ENCODE data around the gene OR56A4. TPM values are rescaled to one million over a fixed set of nuclear protein-coding genes. Genes with fewer than 3 reads are reported as not detected.
A peak's percentile ranks its signal among the peaks of the same experiment; 100 is the strongest.

Gene OR56A4, protein sequence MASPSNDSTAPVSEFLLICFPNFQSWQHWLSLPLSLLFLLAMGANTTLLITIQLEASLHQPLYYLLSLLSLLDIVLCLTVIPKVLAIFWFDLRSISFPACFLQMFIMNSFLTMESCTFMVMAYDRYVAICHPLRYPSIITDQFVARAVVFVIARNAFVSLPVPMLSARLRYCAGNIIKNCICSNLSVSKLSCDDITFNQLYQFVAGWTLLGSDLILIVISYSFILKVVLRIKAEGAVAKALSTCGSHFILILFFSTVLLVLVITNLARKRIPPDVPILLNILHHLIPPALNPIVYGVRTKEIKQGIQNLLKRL
- not detected for polyA plus RNA-seq
- long read RNA-seq, donor 1, result 0 reads
- long read RNA-seq, donor 2, result 0 reads
- long read RNA-seq, donor 3, result 0 reads
- long read RNA-seq, donor 4, result 0 reads
- long read RNA-seq, donor 5, result 0 reads
- long read RNA-seq, donor 6, result 0 reads
- long read RNA-seq, donor 7, result 0 reads
- long read RNA-seq, donor 8, result 0 reads
- long read RNA-seq, donor 9, result 0 reads
- long read RNA-seq, donor 10, result 0 reads
- long read RNA-seq, donor 11, result 0 reads

DNA sequence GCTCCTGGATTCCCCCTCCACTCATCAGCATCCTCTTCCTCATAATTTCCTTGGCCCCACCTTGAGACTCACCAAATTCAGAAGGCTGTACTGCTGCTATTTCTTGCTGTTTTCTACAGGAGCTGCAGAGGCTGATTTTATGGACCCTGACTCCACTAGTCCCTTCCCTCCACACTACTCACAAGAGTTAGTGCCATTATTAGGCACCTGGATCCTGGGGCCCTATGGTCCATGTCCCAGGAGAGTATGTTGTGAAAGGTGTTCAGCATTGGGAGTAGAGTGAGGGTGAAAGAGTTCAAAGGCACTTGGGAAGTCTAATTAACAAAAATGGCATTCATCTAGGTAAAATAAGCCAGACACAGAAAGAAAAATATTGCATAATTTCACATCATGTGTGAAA is at the start of gene OR56A4:
Gene OR56A4 (minus strand): TSS at position 101 of the 400 bp plus-strand sequence. CDS start 3,954 bp downstream, outside the sequence.
- DNase-seq, result no peak
- Histone ChIP-seq H3K27me3 (ENCODE audit: control insufficient read depth, insufficient read depth, low read length) (no peaks in the 10 kb centered on the region), H3K27ac (ENCODE audit: low read length) (no peak within 1 kb of the TSS), H3K36me3 (ENCODE audit: control insufficient read depth, insufficient read depth, low read length) (no peaks in the 10 kb centered on the region), H3K4me1 (ENCODE audit: control insufficient read depth, insufficient read depth, low read length) (no peaks in the 10 kb centered on the region), H3K4me3 (ENCODE audit: low read length) (no peak within 1 kb of the TSS), H3K9me3 (ENCODE audit: control insufficient read depth, low read depth, low read length) (no peaks in the 10 kb centered on the region)

GRCh38 chr11:6055569-6055968 is 48.8 kb upstream of the OR56A4 start:
- H3K27ac ChIP-seq (ENCODE audit: low read length), result no peak overlapping the region
- H3K27me3 ChIP-seq (ENCODE audit: control insufficient read depth, insufficient read depth, low read length), result peaks cover 2% of the 10 kb centered on the region
- DNase-seq, result no peak
- H3K4me1 ChIP-seq (ENCODE audit: control insufficient read depth, insufficient read depth, low read length), result no peaks in the 10 kb centered on the region
- H3K9me3 ChIP-seq (ENCODE audit: control insufficient read depth, low read depth, low read length), result no peaks in the 10 kb centered on the region
- no peaks in the 10 kb centered on the region for H3K36me3 ChIP-seq (ENCODE audit: control insufficient read depth, insufficient read depth, low read length)
- H3K4me3 ChIP-seq (ENCODE audit: low read length), result no peak overlapping the region

DNA sequence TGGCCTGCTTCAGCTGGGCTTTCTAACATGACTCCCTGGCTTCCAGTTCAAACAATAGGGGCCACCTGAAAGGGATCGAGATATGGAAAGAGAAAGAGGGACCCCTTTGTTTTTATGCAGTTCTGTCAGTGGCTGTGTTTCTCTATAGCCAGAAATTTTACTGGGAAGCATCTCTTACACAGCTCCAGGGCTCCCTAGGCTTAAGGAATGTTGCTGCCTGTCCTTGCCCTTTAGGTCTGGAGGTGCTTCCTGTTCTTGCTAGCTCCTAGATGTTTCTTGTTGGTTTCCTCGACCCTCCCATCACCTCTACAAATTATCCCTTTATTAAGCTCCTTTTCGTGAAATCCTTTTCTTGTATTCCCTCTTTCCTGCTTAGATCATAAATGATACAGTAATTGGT is 45.6 kb upstream of the OR56A4 start:
- H3K4me3 ChIP-seq (ENCODE audit: low read length), result no peak overlapping the region
- DNase-seq, result no peak
- H3K4me1 ChIP-seq (ENCODE audit: control insufficient read depth, insufficient read depth, low read length), result no peaks in the 10 kb centered on the region
- H3K27ac ChIP-seq (ENCODE audit: low read length), result no peak overlapping the region
- WGBS (ENCODE audit: insufficient coverage, low lambda C conversion rate), result 71% methylated on average over 2 of the region's 3 CpGs
- no peaks in the 10 kb centered on the region for H3K9me3 ChIP-seq (ENCODE audit: control insufficient read depth, low read depth, low read length)
- H3K36me3 ChIP-seq (ENCODE audit: control insufficient read depth, insufficient read depth, low read length), result no peaks in the 10 kb centered on the region
- H3K27me3 ChIP-seq (ENCODE audit: control insufficient read depth, insufficient read depth, low read length), result peaks cover 2% of the 10 kb centered on the region

GRCh38 chr11:6040874-6041273 is 34.1 kb upstream of the OR56A4 start:
- no peaks in the 10 kb centered on the region for H3K9me3 ChIP-seq (ENCODE audit: control insufficient read depth, low read depth, low read length)
- H3K4me3 ChIP-seq (ENCODE audit: low read length), result no peak overlapping the region
- H3K36me3 ChIP-seq (ENCODE audit: control insufficient read depth, insufficient read depth, low read length), result no peaks in the 10 kb centered on the region
- no peaks in the 10 kb centered on the region for H3K4me1 ChIP-seq (ENCODE audit: control insufficient read depth, insufficient read depth, low read length)
- no peak for DNase-seq
- WGBS (ENCODE audit: insufficient coverage, low lambda C conversion rate), result 81% methylated on average over 2 of the region's 4 CpGs
- no peak overlapping the region for H3K27ac ChIP-seq (ENCODE audit: low read length)
- H3K27me3 ChIP-seq (ENCODE audit: control insufficient read depth, insufficient read depth, low read length), result peaks cover 3% of the 10 kb centered on the region

- DNase-seq, result no peak
- Histone ChIP-seq H3K36me3 (ENCODE audit: control insufficient read depth, insufficient read depth, low read length) (no peaks in the 10 kb centered on the region), H3K9me3 (ENCODE audit: control insufficient read depth, low read depth, low read length) (no peaks in the 10 kb centered on the region), H3K27ac (ENCODE audit: low read length) (no peak within 1 kb of the TSS), H3K27me3 (ENCODE audit: control insufficient read depth, insufficient read depth, low read length) (peaks cover 2% of the 10 kb centered on the region), H3K4me3 (ENCODE audit: low read length) (no peak within 1 kb of the TSS), H3K4me1 (ENCODE audit: control insufficient read depth, insufficient read depth, low read length) (no peaks in the 10 kb centered on the region)
- WGBS (ENCODE audit: insufficient coverage, low lambda C conversion rate), result 71% methylated on average over 1 of the region's 1 CpG
These were observed 24.1 kb upstream of the OR56A4 start, which contains the start of gene OR56A1 for GRCh38 chr11:6030708-6031405. TSS of gene OR56A1 (minus strand) at chr11:6030758. CDS start at chr11:6027692, 3,066 bp downstream.

GRCh38 chr11:6027501-6027900 is 20.8 kb upstream of the OR56A4 start:
- H3K27ac ChIP-seq (ENCODE audit: low read length), result no peak overlapping the region
- no peaks in the 10 kb centered on the region for H3K27me3 ChIP-seq (ENCODE audit: control insufficient read depth, insufficient read depth, low read length)
- no peaks in the 10 kb centered on the region for H3K36me3 ChIP-seq (ENCODE audit: control insufficient read depth, insufficient read depth, low read length)
- no peak for DNase-seq
- no CpG with 5 or more reads among the region's 1 CpG for WGBS (ENCODE audit: insufficient coverage, low lambda C conversion rate)
- H3K9me3 ChIP-seq (ENCODE audit: control insufficient read depth, low read depth, low read length), result no peaks in the 10 kb centered on the region
- H3K4me1 ChIP-seq (ENCODE audit: control insufficient read depth, insufficient read depth, low read length), result no peaks in the 10 kb centered on the region
- H3K4me3 ChIP-seq (ENCODE audit: low read length), result no peak overlapping the region

- DNase-seq, result no peak
- whole genome bisulfite sequencing (ENCODE audit: insufficient coverage, low lambda C conversion rate), result no CpG with 5 or more reads among the region's 2 CpGs
These were observed 18.3 kb upstream of the OR56A4 start for GRCh38 chr11:6025056-6025455.

GRCh38 chr11:6022956-6023355 is 16.2 kb upstream of the OR56A4 start:
- no peak overlapping the region for H3K4me3 ChIP-seq (ENCODE audit: low read length)

More at GRCh38 chr11:6025056-6025455, 18.3 kb upstream of the OR56A4 start:
- Histone ChIP-seq H3K27ac (ENCODE audit: low read length) (no peak overlapping the region), H3K36me3 (ENCODE audit: control insufficient read depth, insufficient read depth, low read length) (no peaks in the 10 kb centered on the region), H3K4me1 (ENCODE audit: control insufficient read depth, insufficient read depth, low read length) (no peaks in the 10 kb centered on the region), H3K9me3 (ENCODE audit: control insufficient read depth, low read depth, low read length) (no peaks in the 10 kb centered on the region), H3K27me3 (ENCODE audit: control insufficient read depth, insufficient read depth, low read length) (no peaks in the 10 kb centered on the region), H3K4me3 (ENCODE audit: low read length) (no peak overlapping the region)

GRCh38 chr11:6013042-6013441 is 6.3 kb upstream of the OR56A4 start:
- no peak for DNase-seq
- no peak overlapping the region for H3K27ac ChIP-seq (ENCODE audit: low read length)
- H3K36me3 ChIP-seq (ENCODE audit: control insufficient read depth, insufficient read depth, low read length), result no peaks in the 10 kb centered on the region
- no CpG with 5 or more reads among the region's 3 CpGs for WGBS (ENCODE audit: insufficient coverage, low lambda C conversion rate)
- no peak overlapping the region for H3K4me3 ChIP-seq (ENCODE audit: low read length)
- no peaks in the 10 kb centered on the region for H3K9me3 ChIP-seq (ENCODE audit: control insufficient read depth, low read depth, low read length)
- H3K27me3 ChIP-seq (ENCODE audit: control insufficient read depth, insufficient read depth, low read length), result no peaks in the 10 kb centered on the region
- H3K4me1 ChIP-seq (ENCODE audit: control insufficient read depth, insufficient read depth, low read length), result no peaks in the 10 kb centered on the region

More at GRCh38 chr11:6022956-6023355, 16.2 kb upstream of the OR56A4 start:
- no peaks in the 10 kb centered on the region for H3K36me3 ChIP-seq (ENCODE audit: control insufficient read depth, insufficient read depth, low read length)
- no peaks in the 10 kb centered on the region for H3K9me3 ChIP-seq (ENCODE audit: control insufficient read depth, low read depth, low read length)
- 0% methylated on average over 1 of the region's 4 CpGs for WGBS (ENCODE audit: insufficient coverage, low lambda C conversion rate)
- H3K27ac ChIP-seq (ENCODE audit: low read length), result no peak overlapping the region
- H3K27me3 ChIP-seq (ENCODE audit: control insufficient read depth, insufficient read depth, low read length), result no peaks in the 10 kb centered on the region
- DNase-seq, result peak; percentile 25 to 38
- no peaks in the 10 kb centered on the region for H3K4me1 ChIP-seq (ENCODE audit: control insufficient read depth, insufficient read depth, low read length)

- no peak overlapping the region for H3K27ac ChIP-seq (ENCODE audit: low read length)
- no peaks in the 10 kb centered on the region for H3K9me3 ChIP-seq (ENCODE audit: control insufficient read depth, low read depth, low read length)
- no peaks in the 10 kb centered on the region for H3K4me1 ChIP-seq (ENCODE audit: control insufficient read depth, insufficient read depth, low read length)
- WGBS (ENCODE audit: insufficient coverage, low lambda C conversion rate), result no CpG with 5 or more reads among the region's 4 CpGs
- H3K4me3 ChIP-seq (ENCODE audit: low read length), result no peak overlapping the region
- no peaks in the 10 kb centered on the region for H3K36me3 ChIP-seq (ENCODE audit: control insufficient read depth, insufficient read depth, low read length)
- no peak for DNase-seq
- H3K27me3 ChIP-seq (ENCODE audit: control insufficient read depth, insufficient read depth, low read length), result no peaks in the 10 kb centered on the region
These were observed 5.4 kb upstream of the OR56A4 start for GRCh38 chr11:6012035-6012668.
